Stimulated activated naive CD4-positive, alpha-beta T cell treated with Interleukin-2 at 50 U/mL for 16 hours (primary cell): ENCODE data around the gene MBD5.

ENCODE experiments used
- DNase-seq: peaks from one replicate; lab custom pipeline; 2025; lab: John Stamatoyannopoulos, UW

MBD5 gene

DNA sequence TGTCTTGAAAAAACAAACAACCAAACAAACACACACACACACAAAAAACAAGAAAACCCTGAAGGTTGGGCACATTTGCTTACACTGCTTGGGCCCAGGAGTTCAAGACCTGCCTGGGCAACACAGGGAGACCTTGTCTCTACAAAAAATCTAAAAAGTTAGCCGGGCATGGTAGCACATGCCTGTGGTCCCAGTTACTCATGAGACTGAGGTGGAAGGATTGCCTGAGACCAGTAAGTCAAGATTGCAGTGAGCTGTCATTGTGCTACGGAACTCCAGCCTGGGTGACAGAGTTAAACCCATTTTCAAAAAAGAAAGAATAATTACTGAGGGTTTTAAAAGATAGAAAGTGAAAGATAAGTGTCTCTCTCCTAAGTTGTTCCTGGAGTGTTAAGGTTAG is 103.4 kb downstream of the MBD5 start:
- DNase-seq: no peak

DNA sequence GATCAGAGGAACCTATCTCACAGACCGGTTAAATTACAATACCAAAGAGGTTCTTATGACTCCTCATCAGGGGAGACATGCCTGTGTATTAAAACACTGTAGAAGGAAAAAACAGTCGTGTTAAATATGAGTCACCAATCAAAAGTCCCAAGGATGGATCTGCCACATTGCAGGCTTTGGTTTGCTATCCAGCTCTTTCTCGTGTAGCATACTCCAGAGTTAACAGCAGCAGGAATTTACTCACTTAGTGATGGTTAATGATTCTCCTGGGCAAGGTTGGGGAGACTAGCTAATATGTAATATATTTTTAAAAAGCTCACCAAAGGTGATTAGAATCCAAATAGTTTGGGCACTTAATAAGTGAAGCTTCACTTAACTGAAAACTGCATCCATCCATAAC is 109.7 kb downstream of the MBD5 start:
- DNase-seq: no peak

DNA sequence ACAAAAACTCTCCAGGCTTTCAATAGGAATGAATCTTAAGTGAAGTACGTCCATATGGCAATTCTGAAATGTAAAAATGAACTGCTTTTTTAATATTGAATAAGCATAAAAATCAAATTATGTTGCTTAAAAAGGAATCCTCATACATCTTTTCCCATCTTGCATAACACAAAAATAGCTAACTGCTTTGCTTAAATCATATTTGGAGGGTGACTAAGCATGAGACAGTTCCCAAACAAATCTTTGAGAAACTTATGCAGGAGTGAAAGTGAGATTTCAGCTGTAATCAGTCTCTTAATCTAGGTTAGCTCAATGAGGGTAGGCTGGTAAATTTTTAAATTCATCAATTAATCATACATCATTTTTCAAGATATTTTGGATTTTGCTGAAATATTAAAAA is 111.5 kb downstream of the MBD5 start:
- DNase-seq: no peak

DNA sequence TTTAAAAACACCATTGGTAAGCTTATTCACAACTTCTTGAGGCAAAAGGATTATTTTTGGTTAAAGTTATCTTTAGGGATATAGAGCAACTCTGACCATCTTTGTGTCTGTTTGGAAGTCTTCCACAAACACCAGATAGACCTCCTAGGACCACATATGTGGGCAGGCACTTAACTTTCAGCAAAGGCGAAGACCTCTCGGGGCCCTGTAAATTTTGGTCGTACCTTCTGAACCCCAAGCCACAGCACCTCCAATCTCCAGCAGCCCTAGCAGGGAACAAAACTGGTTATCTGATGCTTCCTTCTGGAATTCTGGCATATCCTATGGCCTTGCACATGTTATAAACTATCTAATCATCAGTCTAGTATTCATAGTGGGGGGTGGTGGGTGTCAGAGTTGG is 114.8 kb downstream of the MBD5 start:
- DNase-seq: no peak

DNA sequence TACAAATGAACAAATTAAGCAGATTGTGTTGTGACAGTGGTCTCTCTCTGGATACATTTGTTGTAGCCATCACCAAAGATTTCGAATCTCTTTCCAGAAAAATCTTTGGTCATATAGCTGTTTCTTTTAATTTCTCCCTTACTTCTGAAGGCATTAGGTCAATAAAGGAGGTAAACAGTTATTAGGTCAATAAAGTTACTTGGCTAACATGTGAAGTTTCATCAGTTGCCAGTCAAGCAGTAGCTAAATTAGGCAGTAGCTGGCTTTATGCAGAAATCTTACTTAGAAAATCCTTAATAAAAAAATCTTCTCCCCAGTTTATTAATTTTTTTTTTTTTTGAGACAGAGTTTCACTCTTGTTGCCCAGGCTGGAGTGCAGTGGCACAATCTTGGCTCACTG is 115.5 kb downstream of the MBD5 start:
- DNase-seq: no peak

DNA sequence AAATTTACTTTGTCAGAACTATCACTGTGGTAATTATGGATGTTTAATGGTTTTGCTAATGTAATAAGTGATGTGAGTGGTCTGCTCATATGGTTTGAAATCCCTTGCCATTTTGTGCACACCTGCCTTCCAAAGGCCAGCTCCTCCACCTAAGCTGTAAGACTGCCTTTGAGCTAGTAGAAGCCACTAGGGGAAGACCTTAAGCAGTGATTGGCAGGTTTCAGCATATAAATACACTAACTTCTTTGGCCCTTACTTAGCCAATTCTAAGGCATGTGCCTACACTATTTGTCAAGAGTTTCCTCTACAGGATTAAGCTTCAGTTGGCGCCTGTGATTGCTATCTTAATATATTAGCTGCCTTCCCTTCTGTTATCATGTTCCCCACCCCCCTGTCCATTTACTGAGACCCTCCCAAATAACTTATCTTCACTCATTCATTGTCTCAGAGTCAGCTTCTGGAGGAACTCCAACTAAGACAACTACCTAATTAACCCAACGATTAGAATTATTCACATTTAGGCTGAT is 141.1 kb downstream of the MBD5 start:
- no peak for DNase-seq

DNA sequence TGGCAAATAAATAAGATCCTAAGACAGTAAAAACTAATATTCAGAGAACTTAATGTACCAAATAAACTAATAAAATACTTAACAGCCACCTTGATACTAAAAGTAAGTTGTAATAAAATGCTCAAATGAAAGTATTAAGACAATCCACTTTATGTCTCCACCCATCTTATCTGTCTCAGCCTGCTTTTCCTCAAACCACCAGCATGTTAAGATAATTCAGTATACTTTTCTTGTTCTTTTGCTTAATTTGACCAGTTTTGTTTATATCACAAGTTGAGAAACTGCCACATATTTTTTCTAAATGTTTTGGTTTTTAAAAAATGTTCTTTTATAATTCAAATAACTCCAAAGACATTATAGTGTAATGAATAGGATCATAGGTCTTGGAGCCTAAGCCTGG is 142.0 kb downstream of the MBD5 start:
- no peak for DNase-seq

DNA sequence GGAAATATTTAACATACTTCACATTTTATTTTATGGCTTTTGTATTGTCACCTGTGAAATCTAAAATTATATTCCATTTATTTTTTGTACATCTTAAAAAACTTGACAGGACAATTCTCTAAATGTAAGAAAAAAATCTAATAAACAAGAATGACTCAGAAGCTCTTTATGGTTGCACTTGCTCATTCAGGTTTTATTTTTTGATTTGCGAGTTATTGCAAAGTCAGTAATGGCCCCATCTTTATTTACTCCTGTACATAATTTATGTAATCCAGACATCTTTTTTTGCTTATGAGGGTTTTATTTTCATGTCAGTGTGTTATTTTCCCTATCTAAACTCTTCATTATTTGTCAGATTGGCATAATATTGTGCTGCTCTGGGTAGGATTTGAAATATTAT is 145.1 kb downstream of the MBD5 start:
- DNase-seq: no peak

DNA sequence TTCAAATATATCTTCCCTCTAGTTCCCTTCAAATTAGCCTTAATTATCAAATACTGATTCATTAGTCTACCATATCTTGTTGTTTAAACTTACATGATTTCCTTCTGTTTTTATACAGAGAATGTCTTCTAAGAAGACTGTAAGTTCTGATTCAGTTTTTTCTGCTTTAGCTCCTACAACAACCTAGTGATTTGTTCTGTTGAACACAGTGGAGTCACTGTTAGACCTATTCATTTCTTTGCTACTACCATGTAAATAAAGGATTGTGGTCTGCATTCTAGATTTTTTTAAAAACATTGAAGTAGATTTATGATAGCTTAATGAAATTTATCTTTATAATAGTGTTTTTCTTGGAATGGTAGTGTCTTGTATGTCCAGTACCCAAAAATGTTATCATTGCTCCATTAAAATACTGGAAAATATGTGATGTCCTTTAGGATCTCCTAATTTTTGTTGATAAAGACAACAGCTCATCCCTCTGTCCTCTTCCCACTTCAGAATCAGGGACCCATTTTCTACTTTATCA is 146.4 kb downstream of the MBD5 start:
- no peak for DNase-seq

DNA sequence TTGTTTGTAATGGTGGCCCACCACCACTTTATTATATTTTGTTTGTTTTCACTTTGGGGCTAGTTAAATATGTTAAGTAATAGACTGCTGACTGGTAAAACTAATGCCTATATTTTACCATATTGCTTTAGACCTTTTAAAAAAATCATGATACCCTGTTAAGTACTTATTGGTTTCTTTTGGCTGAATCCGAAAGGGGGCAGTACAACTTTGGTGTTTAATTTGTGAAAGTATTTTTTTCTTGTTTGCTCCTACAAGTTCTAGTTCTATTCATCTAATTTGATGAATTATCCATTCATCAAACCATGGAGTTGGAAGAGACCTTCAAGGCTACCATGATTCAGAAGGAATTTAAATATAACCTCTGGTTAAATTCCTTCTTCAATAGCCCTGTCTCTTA is 147.0 kb downstream of the MBD5 start:
- DNase-seq: no peak

DNA sequence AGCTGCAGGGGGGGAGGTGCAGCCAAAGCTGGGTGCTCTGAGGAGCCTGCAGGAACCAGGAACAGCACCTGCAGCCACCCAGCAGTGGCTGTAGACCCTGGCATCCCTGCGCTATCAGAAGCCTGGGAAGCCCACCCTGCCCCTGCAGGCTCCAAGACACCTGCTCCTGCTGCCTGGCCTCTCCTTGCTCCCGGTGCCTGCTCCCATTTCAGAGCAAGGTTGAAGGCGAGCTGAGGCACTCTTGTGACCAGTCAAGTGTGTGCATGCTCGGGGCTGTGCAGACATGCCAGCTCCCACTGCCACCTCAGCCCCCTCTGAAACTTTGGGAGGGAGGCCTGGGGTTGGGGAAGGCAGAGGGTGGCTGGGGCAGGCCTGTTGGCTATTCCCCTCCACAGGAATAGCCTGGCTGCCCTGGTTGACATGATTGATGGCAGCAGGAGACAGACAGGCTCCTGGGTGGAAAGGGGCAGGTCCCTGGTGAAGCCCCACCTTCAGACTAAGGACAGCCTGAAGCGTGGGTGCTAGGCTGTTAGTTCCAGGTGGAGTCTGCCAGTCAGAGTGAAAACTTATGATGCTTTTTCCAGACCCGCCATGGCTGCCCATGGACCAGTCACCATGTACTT is 151.4 kb downstream of the MBD5 start:
- no peak for DNase-seq

DNA sequence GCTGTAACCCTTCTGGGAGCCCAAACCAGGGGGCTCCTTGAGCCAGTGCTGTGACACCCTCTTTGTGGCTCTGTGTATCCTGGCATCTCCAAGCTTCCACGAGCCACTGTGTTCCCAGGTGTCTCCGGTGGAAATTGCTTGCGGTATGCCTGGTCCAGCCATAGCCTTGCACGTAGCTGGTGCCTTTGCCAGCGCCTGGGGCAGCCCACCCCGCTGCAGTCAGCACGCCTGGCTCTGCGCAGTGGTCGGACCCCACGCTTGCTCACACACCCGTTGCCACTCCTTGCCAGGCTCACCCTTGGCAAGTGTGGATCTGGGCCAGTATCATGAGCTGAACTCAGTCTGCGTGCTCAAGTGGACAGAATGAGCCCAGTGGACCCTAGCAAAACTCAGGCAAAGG is 152.3 kb downstream of the MBD5 start:
- no peak for DNase-seq

DNA sequence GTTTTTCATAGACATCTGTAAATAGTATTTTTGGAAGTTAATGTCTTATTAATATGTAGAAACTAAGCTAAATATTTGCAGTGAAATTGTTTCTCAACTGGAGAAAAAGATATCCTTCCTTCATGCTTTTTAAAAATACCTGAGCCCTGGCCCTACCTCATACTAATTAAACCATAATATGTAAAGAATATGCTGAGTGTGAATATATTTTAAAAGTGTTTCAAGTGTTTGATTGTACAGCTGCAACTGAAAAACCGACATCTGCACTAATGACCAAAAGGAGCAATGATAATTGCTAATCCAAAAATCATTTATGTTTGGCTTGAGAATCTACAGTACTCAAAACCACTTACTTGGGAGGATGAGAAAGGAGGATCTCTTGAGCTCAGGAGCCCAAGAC is 156.7 kb downstream of the MBD5 start:
- DNase-seq: no peak

DNA sequence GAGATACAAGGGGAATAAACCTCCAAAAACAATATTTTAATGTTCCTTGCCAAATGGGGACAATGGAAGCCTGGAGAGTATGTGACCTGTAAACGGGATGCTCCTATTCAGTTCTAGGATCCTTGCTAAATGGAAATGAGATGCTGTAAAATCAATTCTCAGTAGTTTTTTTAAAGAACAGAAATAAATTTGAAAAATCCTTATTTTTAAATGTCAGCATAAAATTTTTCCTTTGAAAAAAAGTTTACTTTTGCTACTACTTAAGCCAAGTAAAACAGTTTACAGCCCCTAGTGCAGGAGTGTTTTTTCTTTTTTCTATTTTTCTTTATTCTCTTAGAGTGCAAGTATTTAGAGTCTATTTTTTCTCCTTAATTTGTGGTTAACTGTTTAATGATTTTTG is 158.8 kb downstream of the MBD5 start:
- no peak for DNase-seq

DNA sequence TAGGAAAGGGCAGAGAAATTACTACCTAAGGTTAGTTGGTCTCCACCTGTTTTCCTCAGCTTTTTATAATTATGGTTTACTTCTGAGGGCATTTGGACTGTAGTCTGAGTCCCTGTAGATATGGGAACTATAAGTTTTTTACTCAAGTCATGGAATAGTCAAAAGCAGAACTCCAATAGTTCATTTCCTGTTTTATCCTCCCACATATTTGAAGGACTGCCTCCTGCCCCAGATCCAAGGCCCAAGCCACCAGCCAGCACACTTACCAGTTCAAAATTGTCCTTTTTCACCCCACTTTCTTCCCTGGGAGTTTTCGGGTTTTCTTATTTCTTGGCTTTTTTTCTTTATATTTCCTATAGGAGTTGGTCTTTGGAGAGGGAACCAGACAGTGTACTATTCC is 164.1 kb downstream of the MBD5 start:
- no peak for DNase-seq

DNA sequence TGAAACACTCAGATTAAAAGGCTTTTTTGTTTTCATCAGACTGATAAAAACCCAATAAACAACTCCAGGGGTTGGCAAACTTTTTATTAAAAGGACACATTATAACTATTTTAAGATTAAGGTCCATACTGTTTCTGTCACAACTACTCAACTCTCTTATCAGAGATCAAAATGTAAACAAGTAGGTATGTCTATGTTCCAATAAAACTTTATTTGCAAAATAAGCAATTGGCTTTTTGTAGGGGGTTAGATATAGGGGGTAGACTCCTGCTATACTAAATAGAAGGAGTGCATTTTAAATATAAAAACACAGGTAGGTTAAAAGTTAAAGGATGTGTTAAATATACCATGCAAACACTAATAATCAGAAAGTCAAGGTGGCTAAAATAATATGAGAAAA is 174.0 kb downstream of the MBD5 start:
- no peak for DNase-seq

DNA sequence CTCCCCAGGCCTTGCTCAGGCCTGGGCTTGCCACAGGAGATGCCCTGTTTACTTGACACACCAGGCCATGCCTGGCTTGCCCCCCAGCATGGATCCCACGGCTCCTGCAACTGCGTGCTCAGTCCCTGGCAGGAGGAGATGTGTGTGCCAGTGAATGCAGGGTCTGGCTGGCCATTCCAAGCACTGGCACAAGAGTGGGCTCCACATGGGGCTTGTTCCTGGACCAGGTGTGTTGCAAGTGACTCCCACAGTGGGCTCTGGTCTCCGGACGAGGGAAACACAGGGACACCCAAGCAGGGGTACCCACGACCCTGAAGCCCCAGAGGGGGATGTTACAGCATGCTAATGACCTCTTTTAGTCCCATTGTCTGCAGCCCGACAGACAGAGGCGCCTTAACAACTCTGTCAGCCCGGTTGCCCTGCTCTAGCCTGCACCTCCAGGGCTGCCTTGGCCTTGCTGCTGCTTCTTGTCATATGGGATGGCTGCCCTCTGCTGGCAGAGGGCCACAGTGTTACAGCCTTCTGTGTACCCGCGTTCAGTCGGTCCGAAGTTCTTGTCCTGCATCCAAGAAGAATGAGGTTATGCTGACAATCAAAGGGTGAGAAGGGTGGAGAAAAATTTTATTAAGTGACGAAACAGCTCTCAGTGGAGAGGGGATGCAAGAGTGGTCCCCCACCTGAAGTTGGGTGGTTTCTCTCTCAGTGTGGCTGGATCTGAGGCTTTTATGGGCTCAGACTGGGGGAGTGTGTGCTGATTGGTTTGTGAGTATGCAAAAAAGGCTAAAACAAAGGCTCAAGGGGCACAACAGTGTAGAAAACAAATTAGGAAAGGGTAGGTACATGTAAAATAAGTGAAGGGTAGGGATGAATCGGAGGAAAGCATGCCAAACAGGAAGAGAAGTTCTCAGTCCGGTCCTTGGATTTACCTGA is 180.4 kb downstream of the MBD5 start:
- no peak for DNase-seq

DNA sequence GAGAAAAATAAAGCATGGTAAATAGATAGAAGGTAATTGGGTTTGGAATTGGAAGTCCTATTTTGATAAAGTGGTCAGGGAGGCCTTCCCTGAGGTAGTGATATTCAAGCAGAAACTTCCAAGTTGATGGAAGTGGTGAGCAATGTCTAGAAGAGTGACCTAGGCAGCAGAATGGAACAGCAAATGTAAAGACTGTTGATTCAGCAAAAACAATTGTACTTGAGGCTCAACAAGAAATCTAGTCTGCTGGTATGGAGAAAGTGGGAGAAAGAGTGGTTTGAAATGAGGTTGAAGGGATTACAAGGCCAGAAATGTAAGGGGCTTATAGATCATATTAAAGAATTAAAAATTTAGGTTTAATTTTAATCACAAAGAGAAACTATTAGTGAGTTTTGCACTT is 181.3 kb downstream of the MBD5 start:
- no peak for DNase-seq

DNA sequence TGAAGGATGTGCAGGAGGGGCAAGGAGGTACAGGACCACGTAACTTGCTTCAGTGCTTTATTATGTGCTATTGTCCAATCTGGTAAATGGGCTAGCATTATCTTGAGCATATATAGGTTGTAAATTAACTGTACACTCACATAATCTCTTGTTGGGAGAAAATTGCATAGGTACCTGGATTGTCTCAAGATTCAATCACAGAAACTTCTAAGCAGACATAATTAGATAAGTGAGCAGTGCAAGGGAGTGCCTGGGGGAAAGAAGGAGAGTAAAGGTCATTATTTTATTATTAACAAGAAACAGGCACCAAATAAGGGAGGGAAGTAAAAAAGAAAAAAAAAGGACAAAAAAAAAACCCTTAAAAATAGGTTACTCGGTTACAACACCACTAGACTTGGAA is 186.2 kb downstream of the MBD5 start:
- DNase-seq: no peak

DNA sequence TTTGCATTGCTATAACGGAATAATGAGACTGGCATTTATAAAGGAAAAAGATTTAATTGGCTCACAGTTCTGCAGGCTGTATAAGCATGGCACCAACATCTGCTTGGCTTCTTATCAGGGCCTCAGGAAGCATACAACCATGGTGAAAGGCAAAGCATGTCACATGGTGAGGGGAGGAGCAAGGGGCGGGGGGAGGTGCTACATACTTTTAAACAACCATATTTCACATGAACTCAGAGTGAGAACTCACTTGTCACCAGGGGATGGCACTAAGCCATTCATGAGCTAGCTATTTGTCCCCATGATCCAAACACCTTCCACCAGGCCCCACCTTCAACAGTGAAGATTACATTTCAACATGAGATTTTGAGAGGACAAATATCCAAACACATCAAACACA is 188.7 kb downstream of the MBD5 start:
- DNase-seq: no peak

DNA sequence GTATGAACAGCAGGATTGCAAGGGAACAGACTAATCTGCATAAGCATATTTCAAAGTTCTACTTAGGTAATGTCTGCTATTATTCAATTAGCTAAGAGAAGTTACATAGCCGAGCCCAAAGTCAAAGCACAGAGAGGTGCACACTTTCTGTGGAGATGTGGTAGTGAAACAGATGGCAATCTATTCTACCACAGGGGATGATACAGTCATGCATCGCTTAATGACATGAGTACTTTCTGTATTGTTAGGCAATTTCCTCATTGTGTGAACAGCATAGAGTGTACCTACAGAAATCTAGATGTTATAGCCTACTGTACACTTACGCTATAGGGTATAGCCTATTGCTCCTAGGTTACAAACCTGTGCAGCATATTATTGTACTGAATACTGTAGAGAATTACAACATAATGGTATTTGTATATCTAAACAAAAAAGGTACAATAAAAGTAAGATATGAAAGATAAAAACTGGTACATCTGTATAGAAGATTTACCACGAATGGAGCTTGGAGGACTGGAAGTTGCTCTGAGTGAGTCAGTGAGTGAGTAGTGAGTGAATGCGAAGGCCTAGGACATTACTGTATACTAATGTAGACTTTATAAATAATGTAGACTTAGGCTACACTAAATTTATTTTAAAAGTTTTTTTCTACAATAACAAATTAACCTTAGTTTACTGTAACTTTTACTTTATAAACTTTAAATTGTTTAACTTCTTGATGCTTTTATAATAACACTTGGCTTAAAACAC is 197.6 kb downstream of the MBD5 start:
- no peak for DNase-seq

DNA sequence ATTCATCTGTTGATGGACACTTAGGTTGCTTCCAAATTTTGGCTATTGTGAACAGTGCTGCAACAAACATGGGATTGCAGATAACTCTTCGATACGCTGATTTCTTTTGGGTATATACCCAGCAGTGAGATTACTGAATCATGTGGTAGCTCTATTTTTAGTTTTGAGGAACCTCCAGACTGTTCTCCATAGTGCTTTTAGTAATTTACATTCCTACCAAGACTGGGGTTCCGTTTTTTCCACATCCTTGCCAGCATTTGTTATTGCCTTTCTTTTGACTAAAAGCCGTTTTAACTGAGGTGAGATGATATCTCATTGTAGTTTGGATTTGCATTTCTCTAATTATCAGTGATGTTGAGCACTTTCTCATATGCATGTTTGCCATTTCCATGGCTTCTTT is 200.3 kb downstream of the MBD5 start:
- DNase-seq: no peak

DNA sequence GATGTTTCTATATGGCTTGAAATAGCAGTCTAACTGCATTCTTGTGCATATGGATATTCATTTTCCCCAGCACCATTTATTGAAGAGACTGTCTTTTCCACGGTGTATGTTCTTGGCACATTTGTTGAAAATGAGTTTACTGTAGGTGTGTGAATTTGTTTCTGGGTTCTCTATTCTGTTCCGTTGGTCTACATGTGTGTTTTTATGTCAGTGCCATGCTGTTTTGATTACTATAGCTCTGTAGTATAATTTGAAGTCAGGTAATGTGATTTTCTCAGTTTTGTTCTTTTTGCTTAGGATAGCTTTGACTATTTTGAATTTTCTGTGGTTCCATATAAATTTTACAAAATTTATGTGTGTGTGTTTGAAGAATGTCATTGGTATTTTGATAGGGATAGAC is 201.0 kb downstream of the MBD5 start:
- DNase-seq: no peak
